OCI-LY7 (cell line): ENCODE results near the gene ACP7. TPM values are rescaled to one million over a fixed set of nuclear protein-coding genes. Genes with fewer than 3 reads are reported as not detected.

Source experiments
- BruUV-seq: library from RNA; stranded (reverse); fragments of 400-500 nt; replicated peaks from 2 replicates; lab custom pipeline; 2021; lab: Mats Ljungman, UMichigan
- CTCF ChIA-PET: fragments of 300-600 bp; sonication (Branson Sonifier 250); formaldehyde crosslinking; loops from one replicate; lab custom pipeline; 2022; ENCODE audit warnings: antibody characterized with exemption; ENCODE audit not compliant: unreplicated experiment; lab: Charles Lee
- POLR2A ChIA-PET: fragments of 300-600 bp; sonication (Branson Sonifier 250); formaldehyde crosslinking; loops from one replicate; lab custom pipeline; 2022; ENCODE audit warnings: antibody characterized with exemption; lab: Charles Lee
- DNase-seq: peaks from one replicate; pipeline ENCODE4 v3.0.0-alpha.2; 2015; ENCODE audit warnings: low spot score
- H2AFZ ChIP-seq: fragments of 200-600 bp; sonication (generic), shearing (Covaris generic); 2 replicates; pipeline ENCODE4 v1.6.1; 2014; ENCODE audit warnings: mild to moderate bottlenecking, antibody characterized with exemption, low read length, moderate library complexity
- H3K27ac ChIP-seq: fragments of 200-600 bp; sonication (generic); 2 replicates; pipeline ENCODE4 v1.5.1; 2014; ENCODE audit warnings: mixed run types, low read depth, mild to moderate bottlenecking, moderate library complexity, low read length, inconsistent platforms; ENCODE audit not compliant: poor library complexity, severe bottlenecking
- H3K36me3 ChIP-seq: fragments of 200-600 bp; sonication (generic); 2 replicates; pipeline ENCODE4 v1.6.1; 2014; ENCODE audit warnings: mild to moderate bottlenecking, antibody characterized with exemption, low read length, moderate library complexity, mixed read lengths; ENCODE audit not compliant: insufficient read depth
- H3K4me1 ChIP-seq: fragments of 200-600 bp; sonication (generic); 2 replicates; pipeline ENCODE4 v1.5.1; 2014; ENCODE audit warnings: mild to moderate bottlenecking, low read length; ENCODE audit not compliant: insufficient read depth, poor library complexity, severe bottlenecking
- H3K4me2 ChIP-seq: fragments of 200-600 bp; sonication (generic); 2 replicates; pipeline ENCODE4 v1.6.1; 2014; ENCODE audit warnings: mild to moderate bottlenecking, low read length
- H3K4me3 ChIP-seq: fragments of 200-600 bp; sonication (generic); 2 replicates; pipeline ENCODE4 v1.5.1; 2014; ENCODE audit warnings: mild to moderate bottlenecking, low read depth, low read length; ENCODE audit not compliant: poor library complexity, severe bottlenecking
- H3K79me2 ChIP-seq: fragments of 200-600 bp; sonication (generic); 2 replicates; pipeline ENCODE4 v1.6.1; 2016; ENCODE audit warnings: low read depth, mild to moderate bottlenecking, low read length, moderate library complexity, mixed read lengths; ENCODE audit not compliant: insufficient read depth
- H3K9me2 ChIP-seq: fragments of 200-600 bp; sonication (generic); 2 replicates; pipeline ENCODE4 v1.6.1; 2016; ENCODE audit warnings: mild to moderate bottlenecking, low read length, mixed read lengths; ENCODE audit not compliant: insufficient read depth
- H3K9me3 ChIP-seq: fragments of 200-600 bp; sonication (generic); 2 replicates; pipeline ENCODE4 v1.6.1; 2014; ENCODE audit warnings: mild to moderate bottlenecking, mixed run types, low read length, mixed read lengths
- H4K20me1 ChIP-seq: fragments of 200-600 bp; sonication (generic); 2 replicates; pipeline ENCODE4 v1.6.1; 2014; ENCODE audit warnings: mild to moderate bottlenecking, antibody characterized with exemption, low read length, moderate library complexity, mixed read lengths; ENCODE audit not compliant: insufficient read depth
- EZH2phosphoT487 ChIP-seq: fragments of 200-600 bp; sonication (generic); IDR thresholded peaks from 2 replicates; pipeline ENCODE4 v1.6.1; 2018; ENCODE audit warnings: low read depth, borderline replicate concordance, mild to moderate bottlenecking, mixed run types, antibody characterized with exemption, low read length, moderate library complexity, mixed read lengths
- intact Hi-C: fragments of 100-400 bp; cut with micrococcal nuclease; formaldehyde crosslinking; loops from one replicate; pipeline ENCODE4 v1.10.0; 2022; ENCODE audit not compliant: unreplicated experiment
- total RNA-seq, 2 experiments: library from RNA; depleted of rRNA in 1 of 2; stranded (reverse); fragments of >200 nt in 1 of 2; shearing (Covaris generic) in 1 of 2; gene quantifications; 2 replicates each; pipeline ENCODE4 v1.2.3, GENCODE V29; 2014 to 2022
- TF ChIP-seq, protein P1 (sequence below): fragments of 200-600 bp; sonication (generic); conservative IDR thresholded peaks from 2 replicates; pipeline ENCODE4 v1.5.1; 2014; ENCODE audit warnings: mild to moderate bottlenecking, antibody characterized with exemption, low read length, moderate library complexity, mixed read lengths

Gene ACP7
- total RNA-seq, 2 experiments from 2014 or later = not detected

GRCh38 chr19:39154100-39154628 lies 70.0 kb downstream of the ACP7 start:
- no TSS peak for BruUV-seq
- ChIA-PET CTCF (no interaction called here), POLR2A (no interaction called here)
- no peak overlapping the region for H2AFZ ChIP-seq
- H3K4me1 ChIP-seq = no peaks in the 10 kb centered on the region
- no peak overlapping the region for H3K4me3 ChIP-seq
- H3K79me2 ChIP-seq = 0 out of 2 replicates have a peak, but pooled peaks cover 2% of the 10 kb centered on the region
- intact Hi-C loops = no loop called here
- no peak overlapping the region for H3K4me2 ChIP-seq
- H3K9me3 ChIP-seq = no peaks in the 10 kb centered on the region
- no peak overlapping the region for H3K27ac ChIP-seq
- H4K20me1 ChIP-seq = no peaks in the 10 kb centered on the region
- H3K36me3 ChIP-seq = peaks cover 1% of the 10 kb centered on the region; the same call in 1 of the 2 replicates
- H3K9me2 ChIP-seq = no peaks in the 10 kb centered on the region
- DNase-seq = no peak
- no peak for TF ChIP-seq EZH2phosphoT487
- TF ChIP-seq, protein P1, sequence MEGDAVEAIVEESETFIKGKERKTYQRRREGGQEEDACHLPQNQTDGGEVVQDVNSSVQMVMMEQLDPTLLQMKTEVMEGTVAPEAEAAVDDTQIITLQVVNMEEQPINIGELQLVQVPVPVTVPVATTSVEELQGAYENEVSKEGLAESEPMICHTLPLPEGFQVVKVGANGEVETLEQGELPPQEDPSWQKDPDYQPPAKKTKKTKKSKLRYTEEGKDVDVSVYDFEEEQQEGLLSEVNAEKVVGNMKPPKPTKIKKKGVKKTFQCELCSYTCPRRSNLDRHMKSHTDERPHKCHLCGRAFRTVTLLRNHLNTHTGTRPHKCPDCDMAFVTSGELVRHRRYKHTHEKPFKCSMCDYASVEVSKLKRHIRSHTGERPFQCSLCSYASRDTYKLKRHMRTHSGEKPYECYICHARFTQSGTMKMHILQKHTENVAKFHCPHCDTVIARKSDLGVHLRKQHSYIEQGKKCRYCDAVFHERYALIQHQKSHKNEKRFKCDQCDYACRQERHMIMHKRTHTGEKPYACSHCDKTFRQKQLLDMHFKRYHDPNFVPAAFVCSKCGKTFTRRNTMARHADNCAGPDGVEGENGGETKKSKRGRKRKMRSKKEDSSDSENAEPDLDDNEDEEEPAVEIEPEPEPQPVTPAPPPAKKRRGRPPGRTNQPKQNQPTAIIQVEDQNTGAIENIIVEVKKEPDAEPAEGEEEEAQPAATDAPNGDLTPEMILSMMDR = no peak

DNA sequence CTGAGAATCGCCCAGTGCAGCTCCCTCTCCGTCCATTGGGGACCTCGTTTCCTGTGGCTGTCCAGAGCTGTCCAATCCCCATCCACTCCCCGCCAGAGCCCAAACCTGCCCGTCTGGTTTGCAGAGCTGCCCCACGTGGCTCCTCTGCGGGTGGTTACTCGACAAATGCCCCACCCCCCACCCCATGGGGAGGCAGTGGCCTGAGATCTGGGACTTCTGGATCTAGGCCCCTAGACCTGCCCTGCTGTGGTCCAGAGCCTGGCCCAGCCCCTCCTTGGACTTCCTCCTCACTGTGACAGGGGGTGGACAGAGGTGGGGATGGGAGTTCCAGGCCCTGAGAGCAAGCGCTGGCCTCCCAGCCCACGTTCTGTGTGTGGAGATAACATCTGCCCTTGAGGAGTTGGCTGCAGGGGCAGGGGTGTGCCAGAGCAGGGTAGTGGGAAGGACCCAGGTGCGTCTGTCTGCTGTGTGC lies 70.5 kb downstream of the ACP7 start:
- H3K9me2 ChIP-seq = no peaks in the 10 kb centered on the region
- intact Hi-C loops = no loop called here
- POLR2A ChIA-PET = no interaction called here
- no peaks in the 10 kb centered on the region for H3K79me2 ChIP-seq
- TF ChIP-seq EZH2phosphoT487 = no peak
- TF ChIP-seq, protein P1 = no peak
- H3K4me2 ChIP-seq = no peak overlapping the region
- no TSS peak for BruUV-seq
- CTCF ChIA-PET = no interaction called here
- no peak for DNase-seq
- H4K20me1 ChIP-seq = no peaks in the 10 kb centered on the region
- no peak overlapping the region for H2AFZ ChIP-seq
- no peaks in the 10 kb centered on the region for H3K4me1 ChIP-seq
- H3K4me3 ChIP-seq = no peak overlapping the region
- no peaks in the 10 kb centered on the region for H3K36me3 ChIP-seq
- no peaks in the 10 kb centered on the region for H3K9me3 ChIP-seq
- H3K27ac ChIP-seq = no peak overlapping the region

DNA sequence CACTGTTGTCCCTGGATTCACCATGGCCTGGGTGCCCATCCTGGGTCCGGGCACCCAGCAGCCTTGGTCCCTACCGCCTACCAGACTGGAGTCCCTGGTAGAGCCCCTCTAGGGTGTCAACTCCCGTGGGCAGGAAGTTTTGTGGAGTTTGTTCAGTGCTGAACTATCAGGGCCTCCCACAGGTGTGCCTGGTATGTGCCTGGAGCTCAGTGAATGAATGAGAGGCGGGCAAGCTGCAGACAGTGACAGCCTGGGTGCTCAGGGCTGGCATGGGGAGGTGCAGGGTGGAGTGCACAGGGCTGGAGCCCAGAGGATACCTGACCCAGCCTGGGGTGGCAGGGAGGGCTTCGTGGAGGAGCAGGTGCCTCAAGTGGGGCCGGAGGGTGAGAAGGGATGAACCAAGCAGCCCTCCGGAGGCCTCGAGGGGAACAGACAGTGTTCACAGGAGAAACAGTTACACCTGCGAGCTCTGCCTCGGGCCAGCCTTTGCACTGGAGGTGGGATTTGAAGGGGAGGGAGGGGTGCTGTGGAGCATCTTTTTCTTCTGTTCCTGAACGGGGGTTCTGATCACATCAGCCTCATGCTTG lies 71.0 kb downstream of the ACP7 start:
- no peak for DNase-seq
- Histone ChIP-seq H3K79me2 (no peaks in the 10 kb centered on the region), H3K4me2 (no peak overlapping the region), H3K9me2 (no peaks in the 10 kb centered on the region), H2AFZ (no peak overlapping the region), H4K20me1 (no peaks in the 10 kb centered on the region), H3K36me3 (no peaks in the 10 kb centered on the region), H3K4me3 (no peak overlapping the region), H3K27ac (no peak overlapping the region), H3K4me1 (no peaks in the 10 kb centered on the region), H3K9me3 (no peaks in the 10 kb centered on the region)
- ChIA-PET CTCF (no interaction called here), POLR2A (no interaction called here)
- TF ChIP-seq, protein P1 = no peak
- TF ChIP-seq EZH2phosphoT487 = no peak
- no TSS peak for BruUV-seq
- intact Hi-C loops = no loop called here
